Lung (tissue), 12 donors: ENCODE measurements around the gene SNX13. TPM values are rescaled to one million over a fixed set of nuclear protein-coding genes. Genes with fewer than 3 reads are reported as not detected.

Source experiments
- ATAC-seq: fragments of 200-7000 bp; cut with Tn5 transposase; one replicate; pipeline ENCODE4 v1.9.1; 2020; ENCODE audit warnings: moderate number of reproducible peaks; ENCODE audit not compliant: insufficient read depth, low FRiP score
- DNase-seq, 3 donors: peaks; one replicate each; pipeline ENCODE4 v3.0.0-alpha.2; 2013 to 2017
- H3K27ac ChIP-seq, 2 donors: one replicate each; pipeline ENCODE4 v1.5.1; 2013; ENCODE audit warnings: mild to moderate bottlenecking in 2 of 2, moderate library complexity in 2 of 2, control low read depth in 1 of 2, inconsistent platforms in 1 of 2, low read depth in 1 of 2, low read length in 1 of 2
- H3K27me3 ChIP-seq, 3 donors: one replicate each; pipeline ENCODE4 v1.5.1; 2013; ENCODE audit warnings: low read length in 2 of 3; ENCODE audit not compliant: control insufficient read depth in 3 of 3, insufficient read depth in 3 of 3
- H3K36me3 ChIP-seq, 4 donors: one replicate each; pipeline ENCODE4 v1.5.1; 2013; ENCODE audit warnings: low read length in 4 of 4, mild to moderate bottlenecking in 1 of 4, moderate library complexity in 1 of 4; ENCODE audit not compliant: control insufficient read depth in 4 of 4, insufficient read depth in 4 of 4
- H3K4me1 ChIP-seq, 5 donors: one replicate each; pipeline ENCODE4 v1.5.1; 2013; ENCODE audit warnings: low read length in 5 of 5, mild to moderate bottlenecking in 2 of 5, moderate library complexity in 1 of 5; ENCODE audit not compliant: control insufficient read depth in 5 of 5, insufficient read depth in 5 of 5
- H3K4me3 ChIP-seq: one replicate; pipeline ENCODE4 v1.5.1; 2013; ENCODE audit warnings: mild to moderate bottlenecking, control low read depth, moderate library complexity
- H3K9ac ChIP-seq, 2 donors: one replicate each; pipeline ENCODE4 v1.5.1; 2013; ENCODE audit warnings: low read length in 2 of 2, control low read depth in 1 of 2; ENCODE audit not compliant: insufficient read depth in 1 of 2
- H3K9me3 ChIP-seq, 4 donors: one replicate each; pipeline ENCODE4 v1.5.1; 2013; ENCODE audit warnings: low read length in 3 of 4, mild to moderate bottlenecking in 1 of 4, moderate library complexity in 1 of 4; ENCODE audit not compliant: control insufficient read depth in 4 of 4, insufficient read depth in 3 of 4
- WGBS, 2 donors: extraction: QIAGEN DNeasy Blood & Tissue Kit; methylation state at CpG; one replicate each; pipeline ENCODE4 v1.1.7; 2013; 5-methylcytosine and 5-hydroxymethylcytosine counted together
- polyA plus RNA-seq, 2 donors: library from polyadenylated mRNA; stranded (reverse); fragments of 200-250 nt; gene quantifications; one replicate each; pipeline ENCODE4 v1.2.1, GENCODE V29; 2013
- total RNA-seq, 2 donors: library from RNA; depleted of rRNA in 1 of 2; stranded (reverse); fragments of >200 nt in 1 of 2; gene quantifications; one replicate each; pipeline ENCODE4 v1.2.1, GENCODE V29; 2014 to 2021
- TF ChIP-seq, protein P1 (sequence below): IDR thresholded peaks from 2 replicates; pipeline ENCODE4 v1.5.1; 2012; ENCODE audit warnings: mild to moderate bottlenecking; ENCODE audit errors: control extremely low read depth, extremely low read depth
- donor health status: control.
- donor health status: control.
- donor health status: Bipolar disorder and iron deficiency.
- donor health status: healthy.
- donor health status: DM: yes; HTN: yes; CAD: no.

The SNX13 gene
- total and polyA plus RNA-seq, 4 donors = 8.9 to 104 (median 31.9) TPM

- 95 to 100% methylated on average over 5 of the region's 5 CpGs for WGBS, 2 donors
Measured at GRCh38 chr7:17951742-17952254, 11.5 kb upstream of the SNX13 start.

DNA sequence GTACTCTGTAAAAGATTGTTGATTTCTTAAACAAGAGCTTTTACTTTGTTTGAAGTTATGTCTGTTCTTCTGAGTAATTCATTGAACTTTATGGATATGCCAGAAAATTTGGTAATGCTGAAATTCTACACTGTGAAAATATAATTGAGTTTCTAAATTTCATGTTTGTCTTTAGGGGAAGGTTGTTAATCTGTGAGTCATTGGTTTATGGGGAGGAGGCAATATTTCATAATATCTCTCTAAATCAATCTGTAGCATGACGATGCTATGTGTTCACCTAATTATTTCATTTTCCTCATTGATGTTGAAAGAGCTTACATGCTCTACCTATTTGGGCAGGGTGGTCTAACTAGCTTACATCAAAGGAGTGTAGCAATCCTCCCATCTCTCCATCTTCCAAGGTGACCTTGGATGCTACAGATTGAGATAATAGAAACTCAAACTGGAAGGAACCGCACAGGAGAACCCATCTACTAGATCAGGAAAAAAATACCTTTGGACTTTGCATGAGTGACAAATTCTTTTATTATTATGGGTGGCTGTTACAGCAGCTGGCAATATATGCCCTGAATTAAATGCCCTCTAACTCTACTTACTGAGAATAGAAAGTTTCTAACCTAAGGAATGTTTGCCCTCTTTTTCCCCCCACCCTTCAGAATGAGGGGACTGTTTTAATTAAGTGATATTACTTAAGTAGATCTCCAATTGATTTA is 8.4 kb upstream of the SNX13 start:
- no peak for ATAC-seq
- Histone ChIP-seq H3K9me3 (no peaks in the 10 kb centered on the region), H3K27ac (no peak overlapping the region), H3K4me1 (no peaks in the 10 kb centered on the region), H3K4me3 (no peak overlapping the region), H3K27me3 (no peaks in the 10 kb centered on the region), H3K36me3 (no peaks in the 10 kb centered on the region), H3K9ac (no peak overlapping the region)
- DNase-seq = no peak
- TF ChIP-seq, protein P1, sequence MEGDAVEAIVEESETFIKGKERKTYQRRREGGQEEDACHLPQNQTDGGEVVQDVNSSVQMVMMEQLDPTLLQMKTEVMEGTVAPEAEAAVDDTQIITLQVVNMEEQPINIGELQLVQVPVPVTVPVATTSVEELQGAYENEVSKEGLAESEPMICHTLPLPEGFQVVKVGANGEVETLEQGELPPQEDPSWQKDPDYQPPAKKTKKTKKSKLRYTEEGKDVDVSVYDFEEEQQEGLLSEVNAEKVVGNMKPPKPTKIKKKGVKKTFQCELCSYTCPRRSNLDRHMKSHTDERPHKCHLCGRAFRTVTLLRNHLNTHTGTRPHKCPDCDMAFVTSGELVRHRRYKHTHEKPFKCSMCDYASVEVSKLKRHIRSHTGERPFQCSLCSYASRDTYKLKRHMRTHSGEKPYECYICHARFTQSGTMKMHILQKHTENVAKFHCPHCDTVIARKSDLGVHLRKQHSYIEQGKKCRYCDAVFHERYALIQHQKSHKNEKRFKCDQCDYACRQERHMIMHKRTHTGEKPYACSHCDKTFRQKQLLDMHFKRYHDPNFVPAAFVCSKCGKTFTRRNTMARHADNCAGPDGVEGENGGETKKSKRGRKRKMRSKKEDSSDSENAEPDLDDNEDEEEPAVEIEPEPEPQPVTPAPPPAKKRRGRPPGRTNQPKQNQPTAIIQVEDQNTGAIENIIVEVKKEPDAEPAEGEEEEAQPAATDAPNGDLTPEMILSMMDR = no peak
- 76 to 83% methylated on average over 2 of the region's 2 CpGs for WGBS, 2 donors

More at GRCh38 chr7:17951742-17952254, 11.5 kb upstream of the SNX13 start:
- no peak for DNase-seq
- H3K9me3 ChIP-seq = no peaks in the 10 kb centered on the region
- TF ChIP-seq, protein P1 = no peak
- H3K27me3 ChIP-seq = no peaks in the 10 kb centered on the region
- H3K27ac ChIP-seq = no peak overlapping the region
- H3K4me3 ChIP-seq = no peak overlapping the region
- no peaks in the 10 kb centered on the region for H3K36me3 ChIP-seq
- H3K4me1 ChIP-seq = no peaks in the 10 kb centered on the region
- no peak overlapping the region for H3K9ac ChIP-seq
- no peak for ATAC-seq

GRCh38 chr7:17947620-17948019 is 7.3 kb upstream of the SNX13 start:
- TF ChIP-seq, protein P1 = no peak
- WGBS, 2 donors = 62 to 70% methylated on average over 2 of the region's 2 CpGs
- no peak overlapping the region for H3K9ac ChIP-seq
- no peaks in the 10 kb centered on the region for H3K36me3 ChIP-seq
- no peak overlapping the region for H3K27ac ChIP-seq
- H3K27me3 ChIP-seq = no peaks in the 10 kb centered on the region
- no peaks in the 10 kb centered on the region for H3K9me3 ChIP-seq
- no peak for DNase-seq
- H3K4me3 ChIP-seq = no peak overlapping the region
- H3K4me1 ChIP-seq = no peaks in the 10 kb centered on the region
- ATAC-seq = no peak
